HG02759 (cell line): ENCODE measurements around the gene HMGCS2.

Source experiments
- ATAC-seq: cut with Tn5 transposase; IDR thresholded peaks from one replicate; pipeline ENCODE4 v1.9.1; 2021; ENCODE audit warnings: mild to moderate bottlenecking, moderate library complexity; ENCODE audit not compliant: unreplicated experiment

The HMGCS2 gene

GRCh38 chr1:119762953-119763352 is 5.8 kb downstream of the HMGCS2 start:
- no peak for ATAC-seq

- no peak for ATAC-seq
These were observed 6.3 kb downstream of the HMGCS2 start for GRCh38 chr1:119762409-119762808.

GRCh38 chr1:119758584-119758983 is 10.1 kb downstream of the HMGCS2 start:
- no peak for ATAC-seq

- ATAC-seq: no peak
These were observed 16.1 kb downstream of the HMGCS2 start for GRCh38 chr1:119752592-119752991.

- ATAC-seq: no peak
These were observed 20.7 kb downstream of the HMGCS2 start for GRCh38 chr1:119748040-119748439.

GRCh38 chr1:119747451-119747850 is 21.3 kb downstream of the HMGCS2 start:
- no peak for ATAC-seq

GRCh38 chr1:119745034-119745433 is 23.7 kb downstream of the HMGCS2 start:
- no peak for ATAC-seq

GRCh38 chr1:119744598-119744942 is 24.1 kb downstream of the HMGCS2 start:
- peak; percentile 5 for ATAC-seq

- peak; percentile 79 for ATAC-seq
These were observed 24.7 kb downstream of the HMGCS2 start for GRCh38 chr1:119743776-119744597.

- ATAC-seq: no peak
These were observed 25.4 kb downstream of the HMGCS2 start for GRCh38 chr1:119743308-119743707.

GRCh38 chr1:119742677-119743076 is 26.0 kb downstream of the HMGCS2 start:
- ATAC-seq: no peak

- ATAC-seq: no peak
These were observed 26.5 kb downstream of the HMGCS2 start for GRCh38 chr1:119742202-119742601.

- no peak for ATAC-seq
These were observed 27.6 kb downstream of the HMGCS2 start for GRCh38 chr1:119740896-119741780.

- no peak for ATAC-seq
These were observed 28.4 kb downstream of the HMGCS2 start for GRCh38 chr1:119740261-119740660.

GRCh38 chr1:119739150-119739549 is 29.6 kb downstream of the HMGCS2 start:
- ATAC-seq: no peak

- no peak for ATAC-seq
These were observed 30.5 kb downstream of the HMGCS2 start for GRCh38 chr1:119738100-119738720.

- ATAC-seq: no peak
These were observed 31.5 kb downstream of the HMGCS2 start for GRCh38 chr1:119737040-119737682.

- no peak for ATAC-seq
These were observed 32.1 kb downstream of the HMGCS2 start for GRCh38 chr1:119736649-119737039.

GRCh38 chr1:119735217-119735616 is 33.5 kb downstream of the HMGCS2 start:
- ATAC-seq: no peak

GRCh38 chr1:119733754-119734153 is 35.0 kb downstream of the HMGCS2 start:
- no peak for ATAC-seq
